H1 (cell line): ENCODE results near the gene ARSB. TPM values are rescaled to one million over a fixed set of nuclear protein-coding genes. Genes with fewer than 3 reads are reported as not detected.

ENCODE experiments used
- CTCF ChIA-PET: fragments of 300-600 bp; sonication (Branson Sonifier 250); formaldehyde crosslinking; loops from one replicate; lab custom pipeline; 2021; ENCODE audit not compliant: partially characterized antibody; lab: Charles Lee
- POLR2A ChIA-PET: fragments of 300-600 bp; sonication (Branson Sonifier 250); formaldehyde crosslinking; loops from one replicate; lab custom pipeline; 2021; ENCODE audit warnings: inconsistent platforms; ENCODE audit not compliant: partially characterized antibody; lab: Charles Lee
- DNase-seq, 2 experiments: peaks; one replicate each; pipeline versions ENCODE4 v3.0.0 to v3.0.0-alpha.2; 2010 to 2022; ENCODE audit warnings: low spot score in 2 of 2, low read depth in 1 of 2, mixed read lengths in 1 of 2
- FAIRE-seq: peaks from 2 replicates; lab custom pipeline; 2011; peaks lifted over from hg19 to GRCh38; lab: Jason Lieb, UNC
- H2AFZ ChIP-seq: 2 replicates; pipeline ENCODE4 v1.8.1; 2012; ENCODE audit warnings: low read length, inconsistent platforms
- H2AK5ac ChIP-seq: 2 replicates; pipeline ENCODE4 v1.6.1; 2013; ENCODE audit warnings: low read depth, low read length
- H2BK120ac ChIP-seq: replicated peaks from 2 replicates; pipeline ENCODE3; 2013; ENCODE audit warnings: low read depth, low read length, inconsistent platforms
- H2BK12ac ChIP-seq: 2 replicates; pipeline ENCODE4 v1.6.1; 2013; ENCODE audit warnings: low read depth, low read length
- H2BK15ac ChIP-seq: 2 replicates; pipeline ENCODE4 v1.6.1; 2013; ENCODE audit warnings: low read length
- H2BK20ac ChIP-seq: 2 replicates; pipeline ENCODE4 v1.6.1; 2013; ENCODE audit warnings: low read length
- H2BK5ac ChIP-seq: 2 replicates; pipeline ENCODE4 v1.6.1; 2013; ENCODE audit warnings: low read depth, low read length
- H3K14ac ChIP-seq: 2 replicates; pipeline ENCODE4 v1.6.1; 2013; ENCODE audit warnings: inconsistent platforms; ENCODE audit not compliant: insufficient read length
- H3K18ac ChIP-seq: 2 replicates; pipeline ENCODE4 v1.6.1; 2013; ENCODE audit warnings: low read length; ENCODE audit errors: extremely low read depth
- H3K23ac ChIP-seq: 2 replicates; pipeline ENCODE4 v1.6.1; 2013; ENCODE audit warnings: inconsistent platforms; ENCODE audit not compliant: insufficient read length
- H3K23me2 ChIP-seq: 2 replicates; pipeline ENCODE4 v1.6.1; 2013; ENCODE audit warnings: low read depth, low read length
- H3K27ac ChIP-seq: 2 replicates; pipeline ENCODE4 v1.6.1; 2011; ENCODE audit warnings: low read depth, low read length, inconsistent platforms
- H3K27me3 ChIP-seq, 4 experiments: replicated peaks in 1 of 4; 1 replicate in 1 of 4; 2 replicates in 3 of 4; pipeline versions ENCODE4 v1.6.1 to v1.8.1; 2011 to 2013; ENCODE audit warnings: low read length in 3 of 4, mild to moderate bottlenecking in 3 of 4, inconsistent platforms in 2 of 4, mixed read lengths in 2 of 4, moderate library complexity in 1 of 4; ENCODE audit not compliant: control insufficient read depth in 3 of 4, insufficient read depth in 3 of 4; ENCODE audit errors: extremely low read depth in 1 of 4
- H3K36me3 ChIP-seq, 4 experiments: 2 replicates each; pipeline versions ENCODE4 v1.6.1 to v1.8.1; 2011 to 2013; ENCODE audit warnings: mild to moderate bottlenecking in 4 of 4, low read length in 3 of 4, moderate library complexity in 2 of 4, control low read depth in 1 of 4, inconsistent platforms in 1 of 4; ENCODE audit not compliant: insufficient read depth in 4 of 4, control insufficient read depth in 2 of 4
- H3K4ac ChIP-seq: replicated peaks from 2 replicates; pipeline ENCODE3; 2013; ENCODE audit warnings: low read length, low read depth, mixed read lengths, inconsistent platforms; ENCODE audit not compliant: insufficient read length
- H3K4me1 ChIP-seq, 4 experiments: replicated peaks in 1 of 4; 1 replicate in 1 of 4; 2 replicates in 3 of 4; pipeline versions ENCODE4 v1.6.1 to v1.8.1; 2011 to 2013; ENCODE audit warnings: low read length in 3 of 4, inconsistent platforms in 2 of 4, mixed read lengths in 1 of 4; ENCODE audit not compliant: insufficient read depth in 4 of 4, control insufficient read depth in 3 of 4
- H3K4me2 ChIP-seq, 2 experiments: 2 replicates each; pipeline versions ENCODE4 v1.6.1 to v1.8.1; 2011 to 2013; ENCODE audit warnings: low read depth in 2 of 2, low read length in 2 of 2, control low read depth in 1 of 2, inconsistent platforms in 1 of 2, mild to moderate bottlenecking in 1 of 2; ENCODE audit not compliant: insufficient read depth in 1 of 2
- H3K4me3 ChIP-seq, 4 experiments: fragments of 200-600, 300-600 bp in 1 of 4; sonication (generic), shearing (Covaris generic), sonication (Bioruptor Twin) in 1 of 4; 2 replicates each; pipeline versions ENCODE4 v1.5.1 to v1.8.1; 2011 to 2016; ENCODE audit warnings: low read length in 4 of 4, low read depth in 3 of 4, control low read depth in 2 of 4, inconsistent platforms in 2 of 4, mild to moderate bottlenecking in 2 of 4, mixed read lengths in 1 of 4, moderate library complexity in 1 of 4; ENCODE audit not compliant: insufficient read depth in 2 of 4; ENCODE audit errors: extremely low read depth in 1 of 4
- H3K56ac ChIP-seq: replicated peaks from 2 replicates; pipeline ENCODE3; 2013; ENCODE audit warnings: low read depth, mild to moderate bottlenecking, mixed read lengths, low read length, inconsistent platforms; ENCODE audit not compliant: insufficient read length
- H3K79me1 ChIP-seq: 2 replicates; pipeline ENCODE4 v1.6.1; 2013; ENCODE audit warnings: low read depth, low read length, control low read depth
- H3K79me2 ChIP-seq, 2 experiments: 2 replicates each; pipeline versions ENCODE4 v1.6.1 to v1.8.1; 2012 to 2013; ENCODE audit warnings: low read length in 2 of 2, mild to moderate bottlenecking in 2 of 2, inconsistent platforms in 1 of 2; ENCODE audit not compliant: insufficient read depth in 2 of 2, control insufficient read depth in 1 of 2
- H3K9ac ChIP-seq, 4 experiments: replicated peaks in 1 of 4; 1 replicate in 1 of 4; 2 replicates in 3 of 4; pipeline versions ENCODE4 v1.6.1 to v1.8.1; 2011 to 2013; ENCODE audit warnings: low read depth in 3 of 4, low read length in 3 of 4, control low read depth in 2 of 4, mild to moderate bottlenecking in 2 of 4, moderate library complexity in 2 of 4, inconsistent platforms in 1 of 4; ENCODE audit errors: extremely low read depth in 1 of 4
- H3K9me3 ChIP-seq, 2 experiments: 2 replicates each; pipeline versions ENCODE4 v1.6.1 to v1.8.1; 2012 to 2013; ENCODE audit warnings: mild to moderate bottlenecking in 2 of 2, moderate library complexity in 2 of 2, control low read depth in 1 of 2, inconsistent platforms in 1 of 2, low read depth in 1 of 2, low read length in 1 of 2, mixed read lengths in 1 of 2; ENCODE audit not compliant: insufficient read depth in 2 of 2
- H4K20me1 ChIP-seq, 2 experiments: replicated peaks in 1 of 2; 2 replicates each; pipeline versions ENCODE3 to v1.8.1; 2011 to 2013; ENCODE audit warnings: inconsistent platforms in 2 of 2, low read length in 2 of 2, mild to moderate bottlenecking in 1 of 2; ENCODE audit not compliant: insufficient read depth in 2 of 2, control insufficient read depth in 1 of 2
- H4K5ac ChIP-seq: 2 replicates; pipeline ENCODE4 v1.6.1; 2013; ENCODE audit warnings: low read length, low read depth, mixed read lengths, inconsistent platforms; ENCODE audit not compliant: insufficient read length
- H4K8ac ChIP-seq: 2 replicates; pipeline ENCODE4 v1.8.0; 2013; ENCODE audit warnings: mild to moderate bottlenecking, moderate library complexity, low read length, inconsistent platforms; ENCODE audit not compliant: insufficient read depth; ENCODE audit errors: extremely low read depth
- H4K91ac ChIP-seq: replicated peaks from 2 replicates; pipeline ENCODE3; 2013; ENCODE audit warnings: low read length, mixed read lengths, inconsistent platforms; ENCODE audit not compliant: insufficient read length
- PHF8 ChIP-seq: fragments of 200-600 bp; sonication (generic); conservative IDR thresholded peaks from 2 replicates; pipeline ENCODE4 v1.7.1; 2012; ENCODE audit warnings: low read depth, mild to moderate bottlenecking, inconsistent platforms, low read length, moderate library complexity
- TBP ChIP-seq: IDR thresholded peaks from 2 replicates; pipeline ENCODE4 v1.6.1; 2011; ENCODE audit warnings: low read depth, low read length, improper control_type of control experiment
- WGBS, 2 experiments: shearing (Covaris generic) in 1 of 2; methylation state at CpG; one replicate each; pipeline versions ENCODE4 v1.1.6 to v1.1.7; 2013 to 2015; ENCODE audit warnings: low lambda C conversion rate in 2 of 2, mixed read lengths in 2 of 2, inconsistent platforms in 1 of 2, low coverage in 1 of 2, missing lambda C conversion rate in 1 of 2; ENCODE audit not compliant: insufficient replicate concordance in 2 of 2, insufficient coverage in 1 of 2, insufficient read length in 1 of 2; ENCODE audit errors: extremely low coverage in 1 of 2, missing lambda C conversion rate in 1 of 2; 5-methylcytosine and 5-hydroxymethylcytosine counted together
- polyA plus RNA-seq, 7 experiments: library from polyadenylated mRNA; depleted of rRNA in 3 of 7; stranded (reverse) in 5 of 7; unstranded in 2 of 7; fragments of >200 nt in 5 of 7; fragments of 200-250 nt in 2 of 7; gene quantifications; 1 replicate in 5 of 7; 2 replicates in 1 of 7; 4 replicates in 1 of 7; pipeline versions ENCODE4 v1.2.1 to v1.2.3, GENCODE V29; 2011 to 2013; ENCODE audit warnings: missing spikeins in 2 of 7, mixed read lengths in 2 of 7
- total RNA-seq: library from RNA; stranded (reverse); fragmentation: NEBNext Ultra II Directional; extraction: Animal tissue kit (Norgen Biotek cat#: 25700); gene quantifications from 2 replicates; pipeline ENCODE4 v1.2.1, GENCODE V29; 2021

The ARSB gene
- total and polyA plus RNA-seq, 2 of the 8 experiments (the other 6 are each of a cell fraction or from before 2014, with no cell fraction given), result 6.4 to 13.9 TPM

DNA sequence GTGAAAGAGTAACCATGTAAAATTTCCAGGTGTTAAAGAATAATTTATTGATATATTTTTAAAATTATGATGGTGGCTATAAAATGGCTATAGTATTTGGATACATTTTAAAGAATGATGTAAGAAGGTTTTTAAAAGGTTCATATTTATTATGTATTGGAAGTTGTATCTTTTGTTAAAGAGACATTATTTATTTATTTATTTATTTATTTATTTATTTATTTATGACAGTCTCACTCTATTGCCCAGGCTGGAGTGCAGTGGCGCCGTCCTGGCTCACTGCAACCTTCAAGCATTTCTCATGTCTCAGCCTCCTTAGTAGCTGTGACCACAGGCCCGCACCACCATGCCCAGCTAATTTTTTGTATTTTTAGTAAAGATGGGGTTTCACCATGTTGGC, 247.0 kb downstream of the ARSB start:
- H3K14ac ChIP-seq, result no peak overlapping the region
- H2BK5ac ChIP-seq, result no peak overlapping the region
- no peak overlapping the region for H2BK12ac ChIP-seq
- H3K9ac ChIP-seq, result no peak overlapping the region
- H3K9me3 ChIP-seq, result no peaks in the 10 kb centered on the region; a peak in 1 of 4 replicates
- H2BK15ac ChIP-seq, result no peak overlapping the region
- no peak overlapping the region for H3K4me3 ChIP-seq
- H4K5ac ChIP-seq, result no peak overlapping the region
- FAIRE-seq (no peak), DNase-seq (no peak)
- no peaks in the 10 kb centered on the region for H3K36me3 ChIP-seq
- WGBS, 2 experiments, result 97% methylated on average over 3 of the region's 3 CpGs; no CpG with 5 or more reads in 1 of the 2 experiments
- no peaks in the 10 kb centered on the region for H3K79me1 ChIP-seq
- no peaks in the 10 kb centered on the region for H4K20me1 ChIP-seq
- no peak for TF ChIP-seq PHF8
- TF ChIP-seq TBP, result no peak
- H4K91ac ChIP-seq, result no peak overlapping the region
- POLR2A ChIA-PET, result no interaction called here
- H3K4me2 ChIP-seq, result no peak overlapping the region
- H2AK5ac ChIP-seq, result no peak overlapping the region
- H3K27ac ChIP-seq, result no peak overlapping the region
- no peak overlapping the region for H3K23ac ChIP-seq
- H2BK20ac ChIP-seq, result no peak overlapping the region
- H2BK120ac ChIP-seq, result no peak overlapping the region
- H3K56ac ChIP-seq, result no peak overlapping the region
- no peak overlapping the region for H3K4ac ChIP-seq
- no peaks in the 10 kb centered on the region for H3K23me2 ChIP-seq
- H3K79me2 ChIP-seq, result no peaks in the 10 kb centered on the region
- CTCF ChIA-PET, result interaction anchor here (0.6 kb wide), 1 partner anchor 195 kb away, joined by 3 read pairs; no protein-coding TSS in a partner anchor
- H3K27me3 ChIP-seq, result no peaks in the 10 kb centered on the region
- no peaks in the 10 kb centered on the region for H3K4me1 ChIP-seq
- H3K18ac ChIP-seq, result no peak overlapping the region
- H4K8ac ChIP-seq, result no peak overlapping the region
- no peak overlapping the region for H2AFZ ChIP-seq
